Liver (tissue), 3 donors: Measurements from ENCODE around the gene DSPP.

Experiments used
- ATF3 ChIP-seq: IDR thresholded peaks from 2 replicates; pipeline ENCODE4 v1.6.1; 2016; ENCODE audit warnings: antibody characterized with exemption
- CTCF ChIP-seq: fragments of 150-350 bp; IDR thresholded peaks from 2 replicates; pipeline ENCODE4 v1.5.1; 2017; ENCODE audit warnings: improper control_type of control experiment, low read depth, low read length; ENCODE audit not compliant: missing input control
- FOXA1 ChIP-seq: IDR thresholded peaks from 2 replicates; pipeline ENCODE4 v1.6.1; 2016; ENCODE audit warnings: antibody characterized with exemption
- GABPA ChIP-seq, 2 donors: IDR thresholded peaks in 1 of 2; conservative IDR thresholded peaks in 1 of 2; 2 replicates each; pipeline ENCODE4 v1.6.1; 2016; ENCODE audit warnings: antibody characterized with exemption in 2 of 2, mild to moderate bottlenecking in 1 of 2, moderate library complexity in 1 of 2
- HNF4A ChIP-seq, 2 donors: conservative IDR thresholded peaks; 2 replicates each; pipeline ENCODE4 v1.6.1; 2016; ENCODE audit warnings: antibody characterized with exemption in 2 of 2, mild to moderate bottlenecking in 2 of 2
- HNF4G ChIP-seq: IDR thresholded peaks from 2 replicates; pipeline ENCODE4 v1.6.1; 2016; ENCODE audit warnings: antibody characterized with exemption
- JUND ChIP-seq, 2 donors: IDR thresholded peaks; 2 replicates each; pipeline ENCODE4 v1.6.1; 2016; ENCODE audit warnings: antibody characterized with exemption in 2 of 2
- MAX ChIP-seq: IDR thresholded peaks from 2 replicates; pipeline ENCODE4 v1.6.1; 2016; ENCODE audit warnings: antibody characterized with exemption
- RAD21 ChIP-seq, 2 donors: IDR thresholded peaks; 2 replicates each; pipeline ENCODE4 v1.6.1; 2016; ENCODE audit warnings: antibody characterized with exemption in 2 of 2, mild to moderate bottlenecking in 2 of 2
- REST ChIP-seq: IDR thresholded peaks from 2 replicates; pipeline ENCODE4 v1.6.1; 2016; ENCODE audit warnings: antibody characterized with exemption, mild to moderate bottlenecking
- SP1 ChIP-seq: IDR thresholded peaks from 2 replicates; pipeline ENCODE4 v1.6.1; 2018; ENCODE audit warnings: antibody characterized with exemption, mild to moderate bottlenecking
- TAF1 ChIP-seq: conservative IDR thresholded peaks from 2 replicates; pipeline ENCODE4 v1.6.1; 2016; ENCODE audit warnings: antibody characterized with exemption, mild to moderate bottlenecking
- YY1 ChIP-seq: IDR thresholded peaks from 2 replicates; pipeline ENCODE4 v1.6.1; 2016; ENCODE audit warnings: antibody characterized with exemption, mild to moderate bottlenecking
- ZBTB33 ChIP-seq: IDR thresholded peaks from 2 replicates; pipeline ENCODE4 v1.6.1; 2016; ENCODE audit warnings: antibody characterized with exemption
- donor health status: healthy.
- donor health status: healthy.

- TF ChIP-seq REST (no peak), TAF1 (no peak), CTCF (no peak), SP1 (no peak), MAX (no peak), RAD21 (IDR thresholded peaks at IDR 0.05) (no peak), ZBTB33 (no peak), YY1 (no peak), GABPA (IDR thresholded peaks at IDR 0.05 in 1 of 2, conservative IDR thresholded peaks at IDR 0.05 in 1 of 2) (no peak), HNF4G (no peak), JUND (IDR thresholded peaks at IDR 0.05) (no peak), FOXA1 (no peak), ATF3 (no peak), HNF4A (conservative IDR thresholded peaks at IDR 0.05) (no peak)
These were observed 41.1 kb upstream of the DSPP start for GRCh38 chr4:87567191-87567590.
